Measurements from ENCODE around the gene CEBPE.

The CEBPE gene

DNA sequence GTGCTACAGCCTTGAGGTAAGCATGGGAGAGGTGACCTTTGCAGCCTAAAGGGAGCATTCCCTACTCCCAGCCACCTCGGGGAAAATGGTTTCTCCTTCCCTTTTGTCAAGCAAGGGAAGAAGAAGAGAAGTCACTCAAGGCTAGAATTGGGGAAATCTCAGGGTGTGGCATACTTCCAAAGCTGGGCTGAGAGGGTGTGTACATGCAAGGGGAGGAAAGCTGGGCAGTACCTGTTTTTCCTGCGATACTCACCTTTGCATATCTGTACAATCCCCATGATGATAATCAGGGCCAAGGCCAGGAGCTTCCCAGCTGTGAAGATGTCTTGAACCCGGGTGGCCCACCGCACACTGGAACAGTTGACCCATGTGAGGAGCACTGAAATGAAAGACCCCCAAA, 23.8 kb upstream of the CEBPE start:
- DNase-seq: no peak

- no peak for DNase-seq
These were observed 22.8 kb upstream of the CEBPE start for GRCh38 chr14:23141706-23142444.

DNA sequence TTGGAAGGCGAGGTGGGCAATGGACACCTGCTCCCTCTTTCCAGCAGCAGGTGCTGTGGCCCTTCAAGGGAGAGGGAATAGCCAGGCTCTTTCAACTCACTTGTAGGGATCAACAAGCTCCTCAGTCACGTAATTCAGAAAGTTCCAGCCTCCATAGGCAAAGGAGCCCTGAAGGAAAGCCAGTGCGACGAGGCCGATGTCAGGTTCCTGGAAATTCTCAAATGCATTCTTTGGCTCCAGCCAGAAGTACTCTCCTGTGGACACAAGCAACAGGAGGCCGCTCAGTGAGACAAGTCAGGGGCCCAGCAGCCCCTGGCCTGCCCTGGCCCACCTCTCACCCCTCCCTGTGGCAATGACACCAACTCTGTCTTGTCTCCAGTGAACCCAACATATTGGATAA, 21.3 kb upstream of the CEBPE start:
- DNase-seq: no peak

- no peak for DNase-seq
These were observed 20.8 kb upstream of the CEBPE start for GRCh38 chr14:23139874-23140273.

- no peak for DNase-seq
These were observed 18.9 kb upstream of the CEBPE start for GRCh38 chr14:23137813-23138535.

DNA sequence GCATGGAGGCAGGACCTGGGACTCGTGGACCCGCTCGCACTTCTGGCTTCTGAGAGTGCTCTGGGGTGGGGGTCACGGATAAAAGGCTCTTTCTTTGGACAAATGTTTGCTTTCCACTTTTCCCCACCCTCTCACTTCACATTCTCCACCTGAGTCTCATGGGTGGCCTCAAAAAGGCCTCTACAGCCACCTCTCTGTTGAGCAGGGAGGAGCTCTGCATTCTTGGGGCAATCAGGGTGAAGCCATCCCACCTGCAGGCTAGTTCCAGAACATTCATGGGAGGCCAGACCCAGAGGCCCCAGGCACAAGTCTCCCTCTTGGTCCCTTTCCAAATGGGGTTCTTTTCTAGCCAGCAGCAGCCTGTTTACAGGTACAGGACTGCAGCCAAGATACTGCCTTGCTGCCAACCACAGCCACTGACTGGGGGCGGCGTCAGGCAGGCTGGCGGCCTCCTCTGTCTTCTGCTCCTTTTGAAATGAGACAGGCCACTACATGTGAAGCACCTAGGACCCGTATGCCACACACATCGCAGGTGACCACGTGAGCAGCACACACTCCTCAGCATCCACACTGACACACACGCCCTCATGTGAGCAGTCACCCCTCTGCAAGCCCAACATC, 18.2 kb upstream of the CEBPE start:
- DNase-seq: no peak

GRCh38 chr14:23136566-23137133, 17.6 kb upstream of the CEBPE start:
- no peak for DNase-seq

DNA sequence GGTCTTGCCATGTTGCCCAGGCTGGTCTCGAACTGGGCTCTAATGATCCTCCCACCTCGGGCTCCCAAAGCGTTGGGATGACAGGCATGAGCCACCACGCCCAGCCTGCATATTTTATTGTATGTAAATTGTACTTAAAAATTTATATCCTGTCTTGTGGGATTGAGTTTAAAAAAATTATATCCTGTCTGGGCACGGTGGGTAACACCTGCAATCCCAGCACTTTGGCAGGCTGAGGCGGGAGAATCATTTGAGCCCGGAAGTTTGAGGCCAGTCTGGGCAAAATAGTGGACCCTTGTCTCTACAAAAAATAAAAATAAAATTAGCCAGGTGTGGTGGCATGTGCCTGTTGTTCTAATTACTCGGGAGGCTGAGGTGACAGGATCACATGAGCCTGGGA, 13.9 kb upstream of the CEBPE start:
- DNase-seq: no peak

DNA sequence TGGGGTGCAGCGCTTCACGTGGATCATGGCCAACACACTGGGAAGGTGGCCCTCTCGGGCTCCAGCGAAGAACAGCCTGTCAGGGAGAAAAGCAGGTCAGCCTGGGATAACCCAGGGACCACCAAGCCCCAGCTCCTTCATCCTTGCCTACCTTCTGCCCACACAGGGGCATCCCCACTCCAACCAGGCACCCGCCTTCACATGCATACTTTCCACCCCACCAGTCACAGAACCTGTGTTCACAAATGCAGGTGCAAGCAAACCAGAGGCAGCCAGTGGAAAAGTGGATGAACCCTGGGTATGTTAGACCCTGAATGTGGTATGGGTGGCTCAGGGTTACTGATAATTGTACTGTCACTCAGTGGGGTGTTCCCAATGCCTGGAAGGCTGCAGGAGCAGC, 12.4 kb upstream of the CEBPE start:
- no peak for DNase-seq

- no peak for DNase-seq
These were observed 11.8 kb upstream of the CEBPE start for GRCh38 chr14:23130871-23131270.

GRCh38 chr14:23129759-23130316, 10.8 kb upstream of the CEBPE start:
- no peak for DNase-seq

DNA sequence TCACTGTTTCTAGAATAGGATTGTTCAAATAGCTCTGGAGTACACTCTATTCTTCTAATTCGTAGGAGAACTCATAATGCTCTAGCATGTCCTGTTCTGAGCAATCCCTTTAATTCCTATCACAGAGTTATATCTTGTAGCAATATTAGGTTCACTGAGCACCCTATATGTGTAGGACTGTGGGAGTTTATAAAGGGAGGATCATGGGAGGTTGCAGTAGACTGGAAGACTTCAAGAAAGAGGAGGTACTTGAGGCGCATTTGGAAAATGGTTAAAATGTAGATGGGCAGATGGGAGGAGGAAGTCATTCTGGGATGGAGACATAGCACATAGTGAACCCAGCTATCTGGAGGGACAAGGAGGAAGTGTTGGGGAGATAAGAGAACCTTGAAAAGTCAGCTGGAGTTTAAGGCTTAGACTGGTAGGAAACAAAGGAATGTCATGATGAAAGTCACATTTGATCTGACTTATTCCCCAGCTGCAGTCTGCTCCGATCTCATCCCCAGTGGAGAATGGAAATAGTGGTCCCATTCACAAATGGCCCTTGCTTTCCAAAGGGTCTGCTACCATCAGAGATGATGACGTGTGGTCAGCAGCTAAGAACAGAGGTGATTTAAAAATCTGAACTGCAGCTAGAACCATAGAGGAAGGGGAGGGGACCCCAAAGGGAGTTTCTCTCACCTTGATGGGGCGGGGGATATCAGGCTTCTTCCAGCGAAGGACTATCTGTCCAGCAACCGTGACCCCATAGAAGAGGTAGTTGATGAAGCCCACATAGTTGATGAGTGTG, 10.1 kb upstream of the CEBPE start:
- DNase-seq: no peak

DNA sequence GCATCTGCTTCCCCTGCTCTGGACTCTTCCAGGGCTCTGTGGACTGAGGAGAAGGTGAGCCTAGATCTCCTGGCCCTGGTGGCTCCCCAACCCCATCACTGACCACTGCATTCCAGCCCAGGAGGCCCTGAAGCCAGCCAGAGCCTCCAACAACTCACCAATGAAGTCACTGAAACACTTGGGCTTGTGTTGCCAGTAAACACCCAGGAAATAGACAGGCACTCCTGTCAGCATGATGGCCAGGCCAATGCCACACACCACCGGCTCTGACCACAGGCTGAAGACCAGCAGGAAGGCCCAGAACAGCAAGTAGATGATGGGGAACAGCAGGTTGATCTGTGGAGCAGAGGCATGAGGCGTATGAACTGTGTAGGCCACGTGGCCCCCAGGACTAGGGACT, 8.8 kb upstream of the CEBPE start:
- no peak for DNase-seq

DNA sequence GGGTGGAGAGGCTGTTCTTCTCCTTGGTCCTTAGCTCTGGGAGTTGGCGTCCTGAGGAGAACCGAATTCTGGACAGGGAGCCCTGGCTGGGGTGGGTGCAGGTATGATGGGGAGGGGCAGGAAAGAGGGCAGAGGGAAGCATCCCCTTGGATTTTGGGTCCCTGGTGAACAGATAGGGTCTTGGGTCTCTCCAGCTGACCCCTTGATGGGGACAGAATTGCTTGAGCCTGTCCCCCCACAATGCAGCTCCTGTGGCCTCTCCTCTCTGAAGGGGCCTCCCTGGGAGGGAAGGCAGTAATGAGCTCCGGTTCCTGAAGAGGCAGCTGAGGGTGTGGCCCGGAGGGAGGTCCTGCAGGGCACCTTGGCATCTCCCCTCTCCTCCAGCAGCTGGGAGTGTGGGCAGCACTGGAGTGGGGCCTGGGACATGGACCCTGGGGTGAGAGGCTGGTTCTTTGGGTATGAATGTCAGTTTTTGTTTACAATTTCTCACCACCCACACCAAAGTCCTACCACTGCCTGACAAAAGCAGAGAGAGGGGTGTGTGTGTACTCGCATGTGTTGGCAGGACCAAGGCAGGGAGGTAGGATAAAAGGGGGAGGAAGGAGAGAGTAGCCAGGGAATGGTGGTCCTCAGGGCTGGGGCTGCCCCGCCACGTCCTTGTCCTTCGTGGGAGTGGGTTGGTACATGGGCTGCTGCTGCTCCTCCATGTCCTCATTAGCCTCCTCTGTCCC, 7.7 kb upstream of the CEBPE start:
- DNase-seq: no peak

- DNase-seq: no peak
These were observed 7.0 kb upstream of the CEBPE start for GRCh38 chr14:23125933-23126524.

DNA sequence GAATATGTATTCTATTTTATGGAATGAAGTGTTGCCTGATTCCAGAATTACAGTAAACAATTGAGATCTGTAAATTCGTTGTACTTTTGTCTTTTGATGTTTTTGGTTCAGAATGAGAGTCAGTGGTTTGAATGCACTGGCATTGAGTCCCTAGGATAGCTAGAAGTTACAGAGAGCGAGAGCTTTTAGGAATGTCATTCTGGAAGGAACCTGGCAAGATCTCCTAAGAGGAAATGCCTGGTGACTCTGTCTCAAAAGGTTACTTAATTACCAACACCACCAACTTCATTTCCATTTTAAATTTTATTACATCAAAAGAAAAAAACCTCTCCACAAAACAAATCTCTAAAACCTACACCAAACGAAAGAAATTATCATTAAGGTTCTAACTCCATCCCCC, 6.0 kb upstream of the CEBPE start:
- DNase-seq: no peak

DNA sequence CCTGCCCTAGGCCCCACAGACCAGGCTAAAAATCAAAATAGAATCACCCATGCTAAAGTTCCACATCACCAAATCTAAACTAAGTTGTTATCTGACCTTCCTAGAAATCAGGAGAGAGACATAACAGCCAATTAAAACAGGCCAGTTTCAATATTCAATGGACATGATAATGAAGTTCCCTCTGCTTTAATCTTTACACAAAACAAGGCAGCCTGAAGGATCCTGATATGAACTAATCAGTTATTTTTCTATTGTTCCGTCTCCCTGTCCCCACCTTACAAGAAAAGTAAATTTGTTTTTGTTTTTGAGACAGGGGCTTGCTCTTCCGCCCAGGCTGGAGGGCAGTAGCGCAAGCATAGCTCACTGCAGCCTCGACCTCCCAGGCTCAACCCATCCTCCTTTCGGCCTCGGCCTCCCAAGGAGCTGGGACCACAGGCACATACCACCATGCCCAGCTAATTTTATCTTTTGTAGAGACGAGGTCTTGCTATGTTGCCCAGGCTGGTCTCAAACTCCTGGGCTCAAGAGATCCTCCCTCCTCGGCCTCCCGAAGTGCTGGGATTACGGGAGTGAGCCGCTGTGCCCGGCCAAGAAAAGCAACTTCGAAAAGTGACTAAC, 5.4 kb upstream of the CEBPE start:
- DNase-seq: no peak

GRCh38 chr14:23123419-23123818, 4.4 kb upstream of the CEBPE start:
- DNase-seq: no peak

GRCh38 chr14:23122086-23122485, 3.0 kb upstream of the CEBPE start:
- DNase-seq: no peak

DNA sequence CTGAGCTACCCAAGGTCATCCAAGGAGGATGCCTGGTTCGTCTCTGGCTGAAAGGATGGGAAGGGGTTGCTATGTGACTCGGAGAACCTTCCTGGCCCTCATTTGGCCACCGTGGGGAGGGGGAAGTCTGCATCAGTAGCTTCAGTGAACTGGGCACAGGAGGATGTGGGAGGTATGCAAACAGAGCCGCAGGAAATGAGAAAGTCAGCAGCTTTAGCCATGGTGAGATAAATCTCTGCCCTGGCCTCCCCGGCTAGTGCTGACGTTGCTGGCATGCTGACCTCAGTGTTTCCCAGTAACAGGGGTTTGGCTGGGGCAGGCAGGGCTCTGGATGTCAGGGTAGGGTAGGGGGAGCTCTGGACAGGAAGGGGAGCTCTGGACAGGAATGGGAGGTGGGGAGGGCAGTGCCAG, 2.3 kb upstream of the CEBPE start:
- peak; percentile 24 to 27 for DNase-seq
